ENCODE measurements around the gene CDKN1A.

CDKN1A gene

GRCh38 chr6:36700831-36701230 lies 22.3 kb downstream of the CDKN1A start:
- no peak for TF ChIP-seq CTCF (conservative IDR thresholded peaks at IDR 0.05; ENCODE audit: low read depth, low read length)
- Histone ChIP-seq H3K4me1 (ENCODE audit: low read depth, poor library complexity, severe bottlenecking) (no peaks in the 10 kb centered on the region), H3K79me2 (ENCODE audit: insufficient read depth, low read depth) (no peaks in the 10 kb centered on the region), H4K20me1 (ENCODE audit: insufficient read depth) (no peaks in the 10 kb centered on the region), H2AFZ (ENCODE audit: low read depth) (no peak overlapping the region), H3K4me2 (no peak overlapping the region), H3K27ac (no peak overlapping the region), H3K36me3 (ENCODE audit: insufficient read depth) (no peaks in the 10 kb centered on the region), H3K4me3 (IDR thresholded peaks at IDR 0.05; ENCODE audit: insufficient read depth, low read depth, low read length) (no peak overlapping the region), H3K27me3 (ENCODE audit: insufficient read depth, low read depth) (no peaks in the 10 kb centered on the region), H3K9ac (no peak overlapping the region)

GRCh38 chr6:36701401-36701991 lies 23.0 kb downstream of the CDKN1A start:
- Histone ChIP-seq H3K4me2 (no peak overlapping the region), H2AFZ (ENCODE audit: low read depth) (no peak overlapping the region), H4K20me1 (ENCODE audit: insufficient read depth) (no peaks in the 10 kb centered on the region), H3K36me3 (ENCODE audit: insufficient read depth) (no peaks in the 10 kb centered on the region), H3K4me1 (ENCODE audit: low read depth, poor library complexity, severe bottlenecking) (no peaks in the 10 kb centered on the region), H3K9ac (no peak overlapping the region), H3K79me2 (ENCODE audit: insufficient read depth, low read depth) (no peaks in the 10 kb centered on the region), H3K4me3 (IDR thresholded peaks at IDR 0.05; ENCODE audit: insufficient read depth, low read depth, low read length) (no peak overlapping the region), H3K27ac (no peak overlapping the region), H3K27me3 (ENCODE audit: insufficient read depth, low read depth) (no peaks in the 10 kb centered on the region)
- no peak for TF ChIP-seq CTCF (conservative IDR thresholded peaks at IDR 0.05; ENCODE audit: low read depth, low read length)

- no peaks in the 10 kb centered on the region for H3K27me3 ChIP-seq (ENCODE audit: insufficient read depth, low read depth)
- no peaks in the 10 kb centered on the region for H3K36me3 ChIP-seq (ENCODE audit: insufficient read depth)
- H3K4me1 ChIP-seq (ENCODE audit: low read depth, poor library complexity, severe bottlenecking): no peaks in the 10 kb centered on the region
- H3K9ac ChIP-seq: no peak overlapping the region
- H3K79me2 ChIP-seq (ENCODE audit: insufficient read depth, low read depth): no peaks in the 10 kb centered on the region
- no peak overlapping the region for H3K4me2 ChIP-seq
- no peak overlapping the region for H2AFZ ChIP-seq (ENCODE audit: low read depth)
- H3K4me3 ChIP-seq (IDR thresholded peaks at IDR 0.05; ENCODE audit: insufficient read depth, low read depth, low read length): no peak overlapping the region
- H3K27ac ChIP-seq: no peak overlapping the region
- no peak for TF ChIP-seq CTCF (conservative IDR thresholded peaks at IDR 0.05; ENCODE audit: low read depth, low read length)
- no peaks in the 10 kb centered on the region for H4K20me1 ChIP-seq (ENCODE audit: insufficient read depth)
These were observed 24.1 kb downstream of the CDKN1A start for GRCh38 chr6:36702656-36703055.

GRCh38 chr6:36703081-36703606 lies 24.6 kb downstream of the CDKN1A start:
- no peaks in the 10 kb centered on the region for H4K20me1 ChIP-seq (ENCODE audit: insufficient read depth)
- H2AFZ ChIP-seq (ENCODE audit: low read depth): no peak overlapping the region
- no peak overlapping the region for H3K4me3 ChIP-seq (IDR thresholded peaks at IDR 0.05; ENCODE audit: insufficient read depth, low read depth, low read length)
- no peak for TF ChIP-seq CTCF (conservative IDR thresholded peaks at IDR 0.05; ENCODE audit: low read depth, low read length)
- H3K9ac ChIP-seq: no peak overlapping the region
- H3K4me2 ChIP-seq: no peak overlapping the region
- H3K27me3 ChIP-seq (ENCODE audit: insufficient read depth, low read depth): no peaks in the 10 kb centered on the region
- no peaks in the 10 kb centered on the region for H3K4me1 ChIP-seq (ENCODE audit: low read depth, poor library complexity, severe bottlenecking)
- no peak overlapping the region for H3K27ac ChIP-seq
- H3K79me2 ChIP-seq (ENCODE audit: insufficient read depth, low read depth): no peaks in the 10 kb centered on the region
- no peaks in the 10 kb centered on the region for H3K36me3 ChIP-seq (ENCODE audit: insufficient read depth)
